ENCODE results near the gene SCYGR1. TPM values are rescaled to one million over a fixed set of nuclear protein-coding genes. Genes with fewer than 3 reads are reported as not detected.
A peak's percentile ranks its signal among the peaks of the same experiment; 100 is the strongest.

SCYGR1 gene
- total RNA-seq, 1 donor from 2014 or later, result not detected

- Histone ChIP-seq H3K36me3 (no peaks in the 10 kb centered on the region), H3K9me3 (no peaks in the 10 kb centered on the region), H3K4me1 (no peaks in the 10 kb centered on the region), H3K27me3 (no peaks in the 10 kb centered on the region), H3K4me3 (no peak overlapping the region), H3K27ac (no peak overlapping the region)
- no peak for TF ChIP-seq CTCF (IDR thresholded peaks at IDR 0.05)
- intact Hi-C loops (cut with DNase I), result no loop called here
- DNase-seq (ENCODE audit: low spot score in 2 of 2), result peak in 1 of 2 donors; percentile 24
Measured at GRCh38 chr2:227398684-227399670, 11.2 kb upstream of the SCYGR1 start.

GRCh38 chr2:227397562-227397961 lies 9.8 kb upstream of the SCYGR1 start:
- H3K27me3 ChIP-seq, result no peaks in the 10 kb centered on the region
- H3K27ac ChIP-seq, result no peak overlapping the region
- no peaks in the 10 kb centered on the region for H3K36me3 ChIP-seq
- DNase-seq (ENCODE audit: low spot score in 2 of 2), result peak in 1 of 2 donors; percentile 57
- H3K4me3 ChIP-seq, result no peak overlapping the region
- no peaks in the 10 kb centered on the region for H3K4me1 ChIP-seq
- no peaks in the 10 kb centered on the region for H3K9me3 ChIP-seq
- TF ChIP-seq CTCF (IDR thresholded peaks at IDR 0.05), result no peak
- intact Hi-C loops (cut with DNase I), result no loop called here

- Histone ChIP-seq H3K4me3 (no peak overlapping the region), H3K4me1 (no peaks in the 10 kb centered on the region), H3K9me3 (no peaks in the 10 kb centered on the region), H3K27me3 (no peaks in the 10 kb centered on the region), H3K27ac (no peak overlapping the region), H3K36me3 (no peaks in the 10 kb centered on the region)
- DNase-seq (ENCODE audit: low spot score in 2 of 2), result peak in 1 of 2 donors; percentile 33
- intact Hi-C loops (cut with DNase I), result no loop called here
- no peak for TF ChIP-seq CTCF (IDR thresholded peaks at IDR 0.05)
Measured at GRCh38 chr2:227395556-227395955, 7.8 kb upstream of the SCYGR1 start.

- DNase-seq (ENCODE audit: low spot score in 2 of 2), result peak in 1 of 2 donors; percentile 47
- TF ChIP-seq CTCF (IDR thresholded peaks at IDR 0.05), result no peak
- Histone ChIP-seq H3K27ac (no peak overlapping the region), H3K4me3 (no peak overlapping the region), H3K36me3 (no peaks in the 10 kb centered on the region), H3K9me3 (no peaks in the 10 kb centered on the region), H3K27me3 (no peaks in the 10 kb centered on the region), H3K4me1 (no peaks in the 10 kb centered on the region)
- intact Hi-C loops (cut with DNase I), result no loop called here
Measured at GRCh38 chr2:227394401-227394800, 6.7 kb upstream of the SCYGR1 start.

GRCh38 chr2:227390468-227391256 lies 2.9 kb upstream of the SCYGR1 start:
- DNase-seq (ENCODE audit: low spot score in 2 of 2), result peak in 1 of 2 donors; percentile 39
- Histone ChIP-seq H3K27ac (no peak overlapping the region), H3K4me1 (no peaks in the 10 kb centered on the region), H3K36me3 (no peaks in the 10 kb centered on the region), H3K27me3 (no peaks in the 10 kb centered on the region), H3K9me3 (no peaks in the 10 kb centered on the region), H3K4me3 (no peak overlapping the region)
- intact Hi-C loops (cut with DNase I), result no loop called here
- no peak for TF ChIP-seq CTCF (IDR thresholded peaks at IDR 0.05)
